Upper lobe of right lung (tissue), 1 donor: ENCODE data around the gene ADAMTS20. TPM values are rescaled to one million over a fixed set of nuclear protein-coding genes. Genes with fewer than 3 reads are reported as not detected.

ENCODE experiments used
- ATAC-seq: fragments of 200-7000 bp; cut with Tn5 transposase; one replicate; pipeline ENCODE4 v1.9.1; 2020; ENCODE audit warnings: mild to moderate bottlenecking, moderate library complexity
- DNase-seq: peaks from one replicate; pipeline ENCODE4 v3.0.0-alpha.2; 2020
- H3K27ac ChIP-seq: fragments of 200-600 bp; one replicate; pipeline ENCODE4 v1.8.0; 2022
- H3K27me3 ChIP-seq: fragments of 200-600 bp; one replicate; pipeline ENCODE4 v1.8.0; 2022; ENCODE audit warnings: mild to moderate bottlenecking
- H3K36me3 ChIP-seq: fragments of 200-600 bp; one replicate; pipeline ENCODE4 v1.8.0; 2022
- H3K4me1 ChIP-seq: fragments of 200-600 bp; one replicate; pipeline ENCODE4 v1.8.0; 2022
- H3K4me3 ChIP-seq: fragments of 200-600 bp; one replicate; pipeline ENCODE4 v1.8.0; 2022; ENCODE audit warnings: mild to moderate bottlenecking
- H3K9me3 ChIP-seq: fragments of 200-600 bp; one replicate; pipeline ENCODE4 v1.8.0; 2022
- intact Hi-C: fragments of 100-400 bp; cut with DNase I; formaldehyde crosslinking; loops from one replicate; pipeline ENCODE4 v1.11.0; 2022
- total RNA-seq: library from RNA; stranded (reverse); fragmentation: NEBNext Ultra II Directional; extraction: Animal tissue kit (Norgen Biotek cat#: 25700); gene quantifications from one replicate; pipeline ENCODE4 v1.2.1, GENCODE V29; 2021
- TF ChIP-seq, protein P1 (sequence below): fragments of 200-600 bp; IDR thresholded peaks from one replicate; pipeline ENCODE4 v1.8.0; 2022; ENCODE audit warnings: antibody characterized with exemption
- donor health status: DM: no; HTN: yes; CAD: no; lungs with severe emphysema.

Gene ADAMTS20
- total RNA-seq, 1 donor from 2014 or later, result not detected

GRCh38 chr12:43309959-43310358 is 242.0 kb downstream of the ADAMTS20 start:
- intact Hi-C loops, result no loop called here
- Histone ChIP-seq H3K4me1 (no peaks in the 10 kb centered on the region), H3K36me3 (no peaks in the 10 kb centered on the region), H3K27ac (no peak overlapping the region), H3K9me3 (no peaks in the 10 kb centered on the region), H3K27me3 (no peaks in the 10 kb centered on the region), H3K4me3 (no peak overlapping the region)
- TF ChIP-seq, protein P1, sequence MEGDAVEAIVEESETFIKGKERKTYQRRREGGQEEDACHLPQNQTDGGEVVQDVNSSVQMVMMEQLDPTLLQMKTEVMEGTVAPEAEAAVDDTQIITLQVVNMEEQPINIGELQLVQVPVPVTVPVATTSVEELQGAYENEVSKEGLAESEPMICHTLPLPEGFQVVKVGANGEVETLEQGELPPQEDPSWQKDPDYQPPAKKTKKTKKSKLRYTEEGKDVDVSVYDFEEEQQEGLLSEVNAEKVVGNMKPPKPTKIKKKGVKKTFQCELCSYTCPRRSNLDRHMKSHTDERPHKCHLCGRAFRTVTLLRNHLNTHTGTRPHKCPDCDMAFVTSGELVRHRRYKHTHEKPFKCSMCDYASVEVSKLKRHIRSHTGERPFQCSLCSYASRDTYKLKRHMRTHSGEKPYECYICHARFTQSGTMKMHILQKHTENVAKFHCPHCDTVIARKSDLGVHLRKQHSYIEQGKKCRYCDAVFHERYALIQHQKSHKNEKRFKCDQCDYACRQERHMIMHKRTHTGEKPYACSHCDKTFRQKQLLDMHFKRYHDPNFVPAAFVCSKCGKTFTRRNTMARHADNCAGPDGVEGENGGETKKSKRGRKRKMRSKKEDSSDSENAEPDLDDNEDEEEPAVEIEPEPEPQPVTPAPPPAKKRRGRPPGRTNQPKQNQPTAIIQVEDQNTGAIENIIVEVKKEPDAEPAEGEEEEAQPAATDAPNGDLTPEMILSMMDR, result no peak
- ATAC-seq (no peak), DNase-seq (no peak)

GRCh38 chr12:43308776-43309175 is 243.2 kb downstream of the ADAMTS20 start:
- no peaks in the 10 kb centered on the region for H3K27me3 ChIP-seq
- intact Hi-C loops, result no loop called here
- ATAC-seq (no peak), DNase-seq (no peak)
- no peaks in the 10 kb centered on the region for H3K4me1 ChIP-seq
- H3K27ac ChIP-seq, result no peak overlapping the region
- no peaks in the 10 kb centered on the region for H3K9me3 ChIP-seq
- TF ChIP-seq, protein P1, result no peak
- H3K4me3 ChIP-seq, result no peak overlapping the region
- H3K36me3 ChIP-seq, result no peaks in the 10 kb centered on the region

DNA sequence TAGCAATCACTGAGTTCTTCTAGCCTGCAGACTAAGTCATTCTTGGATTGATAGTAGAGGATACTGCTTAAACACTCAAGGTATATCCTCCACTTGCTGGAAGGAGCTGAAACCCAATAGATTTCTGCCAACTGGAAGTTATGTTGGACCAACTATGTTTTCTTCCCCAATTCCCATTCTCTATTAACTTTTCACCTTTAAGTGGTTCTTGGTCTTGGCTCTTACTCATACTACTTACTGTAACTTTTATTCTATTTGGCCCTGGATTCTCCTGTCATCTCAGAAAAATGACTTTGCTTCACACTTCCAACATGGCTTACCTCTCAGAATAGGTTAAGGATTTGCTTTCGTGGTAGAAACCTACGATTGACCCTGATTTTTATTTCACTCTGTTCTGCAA is 244.9 kb downstream of the ADAMTS20 start:
- ATAC-seq (no peak), DNase-seq (no peak)
- H3K27me3 ChIP-seq, result no peaks in the 10 kb centered on the region
- H3K9me3 ChIP-seq, result no peaks in the 10 kb centered on the region
- H3K36me3 ChIP-seq, result no peaks in the 10 kb centered on the region
- TF ChIP-seq, protein P1, result no peak
- no peaks in the 10 kb centered on the region for H3K4me1 ChIP-seq
- H3K4me3 ChIP-seq, result no peak overlapping the region
- no peak overlapping the region for H3K27ac ChIP-seq
- intact Hi-C loops, result no loop called here

DNA sequence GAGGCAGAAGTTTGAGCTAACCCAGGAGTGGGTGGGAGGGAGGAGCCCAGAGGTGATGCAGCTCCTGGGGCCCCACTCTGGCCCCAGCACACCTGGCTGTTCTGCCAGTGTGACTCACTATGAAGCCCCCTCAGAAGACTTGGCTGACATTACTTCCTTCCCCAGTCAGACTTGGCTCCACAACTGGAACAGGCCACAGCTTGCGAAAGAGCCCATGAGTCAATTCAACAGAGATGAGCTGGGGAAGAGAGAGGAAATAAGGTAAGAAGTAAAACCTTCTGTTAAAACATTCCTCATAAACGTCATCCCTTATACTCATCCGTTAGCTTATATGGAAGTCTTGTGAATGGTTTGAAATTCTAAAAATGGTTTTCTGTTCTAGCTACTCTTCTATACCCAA is 245.9 kb downstream of the ADAMTS20 start:
- no peak overlapping the region for H3K4me3 ChIP-seq
- DNase-seq (no peak), ATAC-seq (no peak)
- no peak overlapping the region for H3K27ac ChIP-seq
- no peaks in the 10 kb centered on the region for H3K36me3 ChIP-seq
- no peaks in the 10 kb centered on the region for H3K4me1 ChIP-seq
- intact Hi-C loops, result no loop called here
- H3K9me3 ChIP-seq, result no peaks in the 10 kb centered on the region
- H3K27me3 ChIP-seq, result no peaks in the 10 kb centered on the region
- TF ChIP-seq, protein P1, result no peak

DNA sequence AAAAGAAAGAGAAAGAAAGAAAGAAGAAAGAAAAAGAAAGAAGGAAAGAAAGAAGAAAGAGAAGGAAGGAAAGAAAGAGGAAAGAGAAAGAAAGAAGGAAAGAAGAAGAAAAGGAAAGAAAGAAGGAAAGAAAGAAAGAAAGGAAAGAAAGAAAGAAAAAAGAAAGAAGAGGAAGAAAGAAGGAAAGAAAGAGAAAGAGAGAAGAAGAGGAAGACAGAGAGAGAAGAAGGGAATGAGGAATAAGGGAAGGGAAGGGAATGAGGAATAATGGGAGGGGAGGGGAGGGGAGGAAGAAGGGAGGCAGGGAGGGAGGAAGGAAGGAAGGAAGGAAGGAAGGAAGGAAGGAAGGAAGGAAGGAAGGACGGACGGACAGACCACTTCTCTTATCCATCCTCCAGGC is 246.9 kb downstream of the ADAMTS20 start:
- Histone ChIP-seq H3K4me1 (no peaks in the 10 kb centered on the region), H3K4me3 (no peak overlapping the region), H3K36me3 (no peaks in the 10 kb centered on the region), H3K27ac (no peak overlapping the region), H3K9me3 (no peaks in the 10 kb centered on the region), H3K27me3 (no peaks in the 10 kb centered on the region)
- TF ChIP-seq, protein P1, result no peak
- ATAC-seq (no peak), DNase-seq (no peak)
- intact Hi-C loops, result no loop called here

Other genes with a start within 250 kb of the ADAMTS20 start
- 11.7 TPM for gene PUS7L, start 206.6 kb upstream of the ADAMTS20 start, total RNA-seq
- 18.4 TPM for gene IRAK4, start 206.7 kb upstream of the ADAMTS20 start, total RNA-seq